ENCODE data around the gene UBALD2.

DNA sequence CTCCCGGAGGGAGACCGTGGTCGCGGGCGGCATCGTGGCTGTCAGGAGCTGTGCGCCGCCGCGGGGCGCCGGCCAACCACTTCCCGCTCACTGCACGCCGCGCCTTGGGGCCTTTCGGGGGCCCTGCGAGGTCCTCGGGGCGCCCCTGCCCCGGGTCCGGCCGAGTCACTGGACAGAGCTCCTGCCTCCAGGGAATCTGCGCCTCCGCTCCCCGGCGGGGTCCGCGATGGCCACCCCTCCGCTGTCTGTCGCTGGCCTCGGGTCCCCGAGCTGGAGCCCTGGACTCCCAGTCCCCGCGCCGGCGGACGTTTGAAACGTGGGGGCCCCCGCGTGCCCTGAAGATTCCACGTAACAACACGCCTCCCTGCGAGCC is 42.8 kb downstream of the UBALD2 start, which contains the start of gene QRICH2:
- TF ChIP-seq, protein P1, sequence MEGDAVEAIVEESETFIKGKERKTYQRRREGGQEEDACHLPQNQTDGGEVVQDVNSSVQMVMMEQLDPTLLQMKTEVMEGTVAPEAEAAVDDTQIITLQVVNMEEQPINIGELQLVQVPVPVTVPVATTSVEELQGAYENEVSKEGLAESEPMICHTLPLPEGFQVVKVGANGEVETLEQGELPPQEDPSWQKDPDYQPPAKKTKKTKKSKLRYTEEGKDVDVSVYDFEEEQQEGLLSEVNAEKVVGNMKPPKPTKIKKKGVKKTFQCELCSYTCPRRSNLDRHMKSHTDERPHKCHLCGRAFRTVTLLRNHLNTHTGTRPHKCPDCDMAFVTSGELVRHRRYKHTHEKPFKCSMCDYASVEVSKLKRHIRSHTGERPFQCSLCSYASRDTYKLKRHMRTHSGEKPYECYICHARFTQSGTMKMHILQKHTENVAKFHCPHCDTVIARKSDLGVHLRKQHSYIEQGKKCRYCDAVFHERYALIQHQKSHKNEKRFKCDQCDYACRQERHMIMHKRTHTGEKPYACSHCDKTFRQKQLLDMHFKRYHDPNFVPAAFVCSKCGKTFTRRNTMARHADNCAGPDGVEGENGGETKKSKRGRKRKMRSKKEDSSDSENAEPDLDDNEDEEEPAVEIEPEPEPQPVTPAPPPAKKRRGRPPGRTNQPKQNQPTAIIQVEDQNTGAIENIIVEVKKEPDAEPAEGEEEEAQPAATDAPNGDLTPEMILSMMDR (IDR thresholded peaks at IDR 0.05), result no peak
- TF ChIP-seq POLR2A (IDR thresholded peaks at IDR 0.05), result no peak

Measured in vagina (tissue), 2 donors.